PC-9 (cell line): Measurements from ENCODE around the gene TUBA8. TPM values are rescaled to one million over a fixed set of nuclear protein-coding genes. Genes with fewer than 3 reads are reported as not detected.

Source experiments
- BruUV-seq: library from RNA; stranded (reverse); fragments of 400-500 nt; replicated peaks from 2 replicates; lab custom pipeline; 2021; lab: Mats Ljungman, UMichigan
- CTCF ChIA-PET: fragments of 300-600 bp; sonication (Branson Sonifier 250); formaldehyde crosslinking; loops from one replicate; lab custom pipeline; 2022; ENCODE audit warnings: antibody characterized with exemption; lab: Charles Lee
- POLR2A ChIA-PET: fragments of 300-600 bp; sonication (Branson Sonifier 250); formaldehyde crosslinking; loops from one replicate; lab custom pipeline; 2022; ENCODE audit warnings: antibody characterized with exemption; ENCODE audit not compliant: unreplicated experiment; lab: Charles Lee
- DNase-seq, 2 experiments: peaks; one replicate each; pipeline versions ENCODE4 v3.0.0 to v3.0.0-alpha.2; 2015 to 2022; ENCODE audit warnings: mixed read lengths in 1 of 2
- H2AFZ ChIP-seq: fragments of 200-600 bp; sonication (generic); 2 replicates; pipeline ENCODE4 v1.8.1; 2017; ENCODE audit warnings: antibody characterized with exemption
- H3F3A ChIP-seq: fragments of 200-600 bp; sonication (generic); 2 replicates; pipeline ENCODE4 v1.8.1; 2017; ENCODE audit warnings: antibody characterized with exemption, mild to moderate bottlenecking, low read depth; ENCODE audit not compliant: insufficient read depth
- H3K27ac ChIP-seq: fragments of 200-600 bp; sonication (generic); 2 replicates; pipeline ENCODE4 v1.6.1; 2016; ENCODE audit warnings: mixed run types
- H3K27me3 ChIP-seq: fragments of 200-600 bp; sonication (generic); 2 replicates; pipeline ENCODE4 v1.6.1; 2016; ENCODE audit warnings: low read depth, mixed run types; ENCODE audit not compliant: insufficient read depth
- H3K36me3 ChIP-seq: fragments of 200-600 bp; sonication (generic); 2 replicates; pipeline ENCODE4 v1.6.1; 2016; ENCODE audit warnings: low read depth, mixed run types
- H3K4me1 ChIP-seq: fragments of 200-600 bp; sonication (generic); replicated peaks from 2 replicates; pipeline ENCODE4 v1.6.1; 2016; ENCODE audit warnings: mixed run types; ENCODE audit not compliant: insufficient read depth
- H3K4me2 ChIP-seq: fragments of 200-600 bp; sonication (generic); 2 replicates; pipeline ENCODE4 v1.6.1; 2017; ENCODE audit warnings: mixed run types
- H3K4me3 ChIP-seq: fragments of 200-600 bp; sonication (generic); 2 replicates; pipeline ENCODE4 v1.6.1; 2016; ENCODE audit warnings: mixed run types
- H3K79me2 ChIP-seq: fragments of 200-600 bp; sonication (generic); 2 replicates; pipeline ENCODE4 v1.6.1; 2017; ENCODE audit warnings: low read depth, mixed run types
- H3K9me2 ChIP-seq: fragments of 200-600 bp; sonication (generic); 2 replicates; pipeline ENCODE4 v1.8.1; 2017; ENCODE audit warnings: mild to moderate bottlenecking; ENCODE audit not compliant: insufficient read depth
- H3K9me3 ChIP-seq: fragments of 200-600 bp; sonication (generic); 2 replicates; pipeline ENCODE4 v1.8.1; 2016; ENCODE audit warnings: low read depth; ENCODE audit not compliant: insufficient read depth
- H4K20me1 ChIP-seq: fragments of 200-600 bp; sonication (generic); 2 replicates; pipeline ENCODE4 v1.8.1; 2017; ENCODE audit not compliant: insufficient read depth
- EZH2 ChIP-seq: fragments of 200-600 bp; sonication (generic); IDR thresholded peaks from 2 replicates; pipeline ENCODE4 v1.8.0; 2017; ENCODE audit warnings: antibody characterized with exemption, low read depth
- intact Hi-C: fragments of 100-400 bp; cut with micrococcal nuclease; formaldehyde crosslinking; loops from one replicate; pipeline ENCODE4 v1.10.0; 2022; ENCODE audit not compliant: unreplicated experiment
- total RNA-seq: library from RNA; stranded (reverse); gene quantifications from 2 replicates; pipeline ENCODE4 v1.2.3, GENCODE V29; 2021
- TF ChIP-seq, protein P1 (sequence below): fragments of 200-600 bp; sonication (generic); conservative IDR thresholded peaks from 2 replicates; pipeline ENCODE4 v1.6.1; 2017; ENCODE audit warnings: mixed run types, antibody characterized with exemption, mild to moderate bottlenecking, moderate library complexity

The TUBA8 gene
- total RNA-seq, 1 experiment from 2014 or later, result 0.72 TPM

DNA sequence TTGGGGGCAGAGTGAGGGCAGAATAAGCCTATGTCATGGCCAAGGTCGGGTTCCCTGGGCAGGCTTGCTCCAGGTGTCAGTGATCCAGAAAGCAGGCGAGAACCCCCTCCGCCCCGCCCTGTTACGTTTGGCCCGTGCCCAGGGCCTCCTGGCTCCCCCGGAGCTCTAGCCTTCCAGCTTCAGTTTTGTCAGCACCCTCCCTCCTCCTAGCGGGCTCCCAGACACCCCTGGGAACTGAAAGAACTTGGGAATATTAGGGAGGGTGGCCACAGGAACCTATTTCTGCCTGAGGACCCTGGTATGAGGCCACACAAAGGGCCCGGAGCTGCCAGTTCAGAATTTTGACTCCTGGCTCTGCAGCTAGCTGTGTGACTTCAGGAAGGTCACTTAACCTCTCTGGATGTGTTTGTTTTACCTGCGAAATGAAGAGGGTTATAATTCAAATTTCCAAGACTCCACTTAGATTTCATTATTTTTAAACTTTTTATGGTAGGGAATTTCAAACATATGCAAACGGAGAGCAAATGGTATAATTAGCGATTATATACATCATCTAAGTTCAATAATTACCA is 1.2 kb downstream of the TUBA8 start:
- CTCF ChIA-PET, result no interaction called here
- BruUV-seq, result no TSS peak
- no peaks in the 10 kb centered on the region for H3K27me3 ChIP-seq

DNA sequence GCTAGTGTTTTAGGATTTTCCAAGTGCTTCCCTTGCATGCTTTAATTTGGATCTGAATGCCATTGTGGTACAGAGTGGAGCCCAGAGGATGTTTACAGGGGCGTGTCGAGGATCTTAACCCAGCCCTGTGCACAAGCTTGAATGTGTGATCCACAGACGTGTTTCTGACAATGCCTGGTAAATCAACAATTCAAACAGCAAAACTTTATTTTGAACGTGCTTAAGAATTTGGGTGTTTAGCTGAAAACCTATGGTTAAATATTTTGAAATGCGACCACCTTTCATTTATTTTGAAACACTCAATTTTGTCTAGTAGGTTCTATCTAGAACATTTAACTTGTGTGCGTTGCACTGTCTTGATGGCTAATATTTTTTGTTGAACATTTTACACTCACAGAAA is 1.8 kb downstream of the TUBA8 start:
- no peak for DNase-seq
- H3K79me2 ChIP-seq, result no peaks in the 10 kb centered on the region
- no peaks in the 10 kb centered on the region for H3K4me1 ChIP-seq
- H3K9me2 ChIP-seq, result no peaks in the 10 kb centered on the region
- TF ChIP-seq, protein P1, sequence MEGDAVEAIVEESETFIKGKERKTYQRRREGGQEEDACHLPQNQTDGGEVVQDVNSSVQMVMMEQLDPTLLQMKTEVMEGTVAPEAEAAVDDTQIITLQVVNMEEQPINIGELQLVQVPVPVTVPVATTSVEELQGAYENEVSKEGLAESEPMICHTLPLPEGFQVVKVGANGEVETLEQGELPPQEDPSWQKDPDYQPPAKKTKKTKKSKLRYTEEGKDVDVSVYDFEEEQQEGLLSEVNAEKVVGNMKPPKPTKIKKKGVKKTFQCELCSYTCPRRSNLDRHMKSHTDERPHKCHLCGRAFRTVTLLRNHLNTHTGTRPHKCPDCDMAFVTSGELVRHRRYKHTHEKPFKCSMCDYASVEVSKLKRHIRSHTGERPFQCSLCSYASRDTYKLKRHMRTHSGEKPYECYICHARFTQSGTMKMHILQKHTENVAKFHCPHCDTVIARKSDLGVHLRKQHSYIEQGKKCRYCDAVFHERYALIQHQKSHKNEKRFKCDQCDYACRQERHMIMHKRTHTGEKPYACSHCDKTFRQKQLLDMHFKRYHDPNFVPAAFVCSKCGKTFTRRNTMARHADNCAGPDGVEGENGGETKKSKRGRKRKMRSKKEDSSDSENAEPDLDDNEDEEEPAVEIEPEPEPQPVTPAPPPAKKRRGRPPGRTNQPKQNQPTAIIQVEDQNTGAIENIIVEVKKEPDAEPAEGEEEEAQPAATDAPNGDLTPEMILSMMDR, result no peak
- no peak for TF ChIP-seq EZH2
- H3K27me3 ChIP-seq, result no peaks in the 10 kb centered on the region
- no TSS peak for BruUV-seq
- no peaks in the 10 kb centered on the region for H3K36me3 ChIP-seq
- ChIA-PET POLR2A (no interaction called here), CTCF (no interaction called here)
- H3K4me2 ChIP-seq, result no peak overlapping the region
- no peak overlapping the region for H3K4me3 ChIP-seq
- intact Hi-C loops, result no loop called here
- H2AFZ ChIP-seq, result no peak overlapping the region
- H3F3A ChIP-seq, result no peaks in the 10 kb centered on the region
- no peaks in the 10 kb centered on the region for H3K9me3 ChIP-seq
- no peaks in the 10 kb centered on the region for H4K20me1 ChIP-seq
- no peak overlapping the region for H3K27ac ChIP-seq

More for the DNA sequence above, 1.2 kb downstream of the TUBA8 start:
- Histone ChIP-seq H3K4me1 (no peaks in the 10 kb centered on the region), H3K9me3 (no peaks in the 10 kb centered on the region), H3K4me2 (no peak overlapping the region), H3K9me2 (no peaks in the 10 kb centered on the region), H3K79me2 (no peaks in the 10 kb centered on the region), H3K36me3 (no peaks in the 10 kb centered on the region), H3K4me3 (no peak overlapping the region), H3K27ac (no peak overlapping the region), H2AFZ (no peak overlapping the region), H3F3A (no peaks in the 10 kb centered on the region), H4K20me1 (no peaks in the 10 kb centered on the region)
- TF ChIP-seq, protein P1, result no peak
- TF ChIP-seq EZH2, result no peak
- intact Hi-C loops, result no loop called here
- POLR2A ChIA-PET, result no interaction called here
- no peak for DNase-seq

DNA sequence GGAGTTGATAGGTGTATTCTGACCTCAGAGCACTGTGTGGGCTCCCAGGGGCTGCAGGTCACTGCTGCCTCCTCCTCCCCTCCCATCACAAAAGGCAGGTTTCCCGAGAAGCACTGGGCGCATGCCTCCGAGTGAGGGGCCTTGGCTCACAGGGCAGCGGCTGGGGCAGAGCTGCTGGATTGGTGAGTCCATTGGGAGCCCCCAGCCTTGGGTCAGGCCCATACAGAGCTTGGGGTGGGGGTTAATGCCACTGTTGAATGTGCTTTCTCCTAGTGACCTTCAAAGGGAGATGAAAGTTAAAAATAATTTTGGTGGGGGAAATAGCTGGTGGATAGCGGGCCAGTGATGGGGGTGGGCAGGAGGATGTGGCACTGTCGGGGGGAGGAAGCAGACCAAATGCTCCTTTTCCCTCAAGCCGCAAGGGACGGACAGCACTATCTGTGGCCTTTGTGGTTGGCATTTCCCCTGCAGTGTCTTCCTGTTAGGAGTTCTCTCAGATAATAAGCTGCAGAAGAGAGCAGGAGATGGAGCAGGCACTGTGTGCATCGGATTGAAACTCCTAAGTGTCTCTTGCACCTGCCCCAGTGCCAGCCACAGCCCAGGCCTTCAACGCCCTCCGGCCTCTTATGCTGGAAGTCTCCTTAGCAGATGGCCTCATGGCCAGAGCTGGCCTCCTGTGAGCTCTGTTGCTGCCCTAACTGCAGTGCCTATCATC is 3.2 kb downstream of the TUBA8 start:
- no peaks in the 10 kb centered on the region for H3K4me1 ChIP-seq
- DNase-seq, result no peak
- TF ChIP-seq EZH2, result no peak
- TF ChIP-seq, protein P1, result no peak
- H3K79me2 ChIP-seq, result no peaks in the 10 kb centered on the region
- no peaks in the 10 kb centered on the region for H3K27me3 ChIP-seq
- no peaks in the 10 kb centered on the region for H3K9me2 ChIP-seq
- no peak overlapping the region for H3K4me2 ChIP-seq
- no peak overlapping the region for H3K4me3 ChIP-seq
- no peaks in the 10 kb centered on the region for H3K36me3 ChIP-seq
- no peaks in the 10 kb centered on the region for H3K9me3 ChIP-seq
- H3F3A ChIP-seq, result no peaks in the 10 kb centered on the region
- H3K27ac ChIP-seq, result no peak overlapping the region
- intact Hi-C loops, result no loop called here
- H2AFZ ChIP-seq, result no peak overlapping the region
- ChIA-PET POLR2A (no interaction called here), CTCF (no interaction called here)
- no peaks in the 10 kb centered on the region for H4K20me1 ChIP-seq
- no TSS peak for BruUV-seq
